Chondrocyte (in vitro differentiated cells): ENCODE results near the gene P2RY8. TPM values are rescaled to one million over a fixed set of nuclear protein-coding genes. Genes with fewer than 3 reads are reported as not detected.
"Not testable (repeated sequence)": the region's sequence is repeated elsewhere in the genome, so short reads cannot be mapped to it uniquely, and the experiment has no call there.

Experiments
- DNase-seq: peaks from one replicate; pipeline ENCODE4 v3.0.0; 2021; ENCODE audit warnings: mixed read lengths, low spot score
- H3K27ac Mint-ChIP-seq: one replicate; pipeline ENCODE4 v1.8.0; 2021; ENCODE audit warnings: mild to moderate bottlenecking, moderate library complexity, mixed read lengths; ENCODE audit not compliant: unreplicated experiment
- H3K27me3 Mint-ChIP-seq: 2 replicates; pipeline ENCODE4 v1.8.0; 2021; ENCODE audit warnings: low read depth, mixed read lengths
- H3K36me3 Mint-ChIP-seq: 2 replicates; pipeline ENCODE4 v1.8.0; 2021; ENCODE audit warnings: low read depth, mixed read lengths
- H3K4me1 Mint-ChIP-seq: 2 replicates; pipeline ENCODE4 v1.8.0; 2021; ENCODE audit warnings: low read depth, mild to moderate bottlenecking, mixed read lengths
- H3K4me3 Mint-ChIP-seq: one replicate; pipeline ENCODE4 v1.8.0; 2021; ENCODE audit warnings: mild to moderate bottlenecking, moderate library complexity, mixed read lengths; ENCODE audit not compliant: unreplicated experiment
- H3K9me3 Mint-ChIP-seq: 2 replicates; pipeline ENCODE4 v1.8.0; 2021; ENCODE audit warnings: low read depth, mixed read lengths
- CTCF ChIP-seq: fragments of 200-600 bp; sonication (generic); IDR thresholded peaks from 2 replicates; pipeline ENCODE4 v1.5.0; 2021; ENCODE audit warnings: antibody characterized with exemption, mild to moderate bottlenecking, moderate library complexity
- total RNA-seq: library from RNA; stranded (reverse); gene quantifications from 3 replicates; pipeline ENCODE4 v1.2.1, GENCODE V29; 2021

Gene P2RY8
- total RNA-seq, 1 donor from 2014 or later = not detected

GRCh38 chrX:1561164-1561563 lies 24.2 kb upstream of the P2RY8 start:
- Mint-ChIP-seq H3K4me1 (no peaks in the 10 kb centered on the region), H3K27me3 (peaks cover 42% of the 10 kb centered on the region), H3K4me3 (no peak overlapping the region), H3K36me3 (no peaks in the 10 kb centered on the region), H3K27ac (no peak overlapping the region), H3K9me3 (no peaks in the 10 kb centered on the region)
- no peak for TF ChIP-seq CTCF
- no peak for DNase-seq

- H3K4me1 Mint-ChIP-seq = no peaks in the 10 kb centered on the region
- no peaks in the 10 kb centered on the region for H3K36me3 Mint-ChIP-seq
- no peak for DNase-seq
- no peaks in the 10 kb centered on the region for H3K9me3 Mint-ChIP-seq
- no peak overlapping the region for H3K27ac Mint-ChIP-seq
- H3K4me3 Mint-ChIP-seq = no peak overlapping the region
- peaks cover 32% of the 10 kb centered on the region for H3K27me3 Mint-ChIP-seq
- TF ChIP-seq CTCF = no peak
Measured at GRCh38 chrX:1558761-1559468, 21.9 kb upstream of the P2RY8 start.

- H3K27ac Mint-ChIP-seq, H3K4me1 Mint-ChIP-seq, DNase-seq, H3K4me3 Mint-ChIP-seq, H3K36me3 Mint-ChIP-seq, H3K9me3 Mint-ChIP-seq: not testable (repeated sequence)
- peaks cover 28% of the 10 kb centered on the region for H3K27me3 Mint-ChIP-seq
Measured at GRCh38 chrX:1557442-1557841, 20.5 kb upstream of the P2RY8 start.

GRCh38 chrX:1555370-1555769 lies 18.4 kb upstream of the P2RY8 start:
- DNase-seq = no peak
- H3K36me3 Mint-ChIP-seq = no peaks in the 10 kb centered on the region
- H3K27me3 Mint-ChIP-seq = peaks cover 21% of the 10 kb centered on the region
- H3K4me1 Mint-ChIP-seq = no peaks in the 10 kb centered on the region
- H3K4me3 Mint-ChIP-seq = no peak overlapping the region
- H3K9me3 Mint-ChIP-seq = peaks cover 3% of the 10 kb centered on the region
- H3K27ac Mint-ChIP-seq = no peak overlapping the region
- TF ChIP-seq CTCF = no peak

- no peak for DNase-seq
- H3K27ac Mint-ChIP-seq = no peak overlapping the region
- no peak for TF ChIP-seq CTCF
- peaks cover 3% of the 10 kb centered on the region for H3K9me3 Mint-ChIP-seq
- H3K36me3 Mint-ChIP-seq = no peaks in the 10 kb centered on the region
- no peaks in the 10 kb centered on the region for H3K4me1 Mint-ChIP-seq
- H3K4me3 Mint-ChIP-seq = no peak overlapping the region
- peaks cover 19% of the 10 kb centered on the region for H3K27me3 Mint-ChIP-seq
Measured at GRCh38 chrX:1554469-1555210, 17.7 kb upstream of the P2RY8 start.
